HepG2 (cell line): ENCODE results near the gene ACBD6.

Experiments
- CTCF ChIP-seq: sonication (generic); formaldehyde crosslinking; IDR thresholded peaks from 2 replicates; pipeline ENCODE4 v1.5.0; 2020; ENCODE audit warnings: mild to moderate bottlenecking, missing genetic modification reagents, moderate library complexity
- ELF4 ChIP-seq: sonication (generic); formaldehyde crosslinking; IDR thresholded peaks from 2 replicates; pipeline ENCODE4 v1.5.0; 2020; ENCODE audit warnings: missing genetic modification reagents, mild to moderate bottlenecking, moderate library complexity, borderline replicate concordance
- POLR2A ChIP-seq, 2 experiments: IDR thresholded peaks; 2 replicates each; pipeline ENCODE4 v1.6.1; 2011; ENCODE audit warnings: low read depth in 2 of 2, low read length in 2 of 2, mild to moderate bottlenecking in 1 of 2, moderate library complexity in 1 of 2; ENCODE audit not compliant: insufficient read depth in 1 of 2
- SOX6 ChIP-seq, 2 experiments: fragments of 450-650 bp in 1 of 2; sonication (generic) in 1 of 2; formaldehyde crosslinking in 1 of 2; IDR thresholded peaks; 2 replicates each; pipeline versions ENCODE4 v1.4.0 to v1.6.1; 2017 to 2020; ENCODE audit warnings: antibody characterized with exemption in 1 of 2, mild to moderate bottlenecking in 1 of 2, missing genetic modification reagents in 1 of 2
- ZBTB34 ChIP-seq: sonication (generic); formaldehyde crosslinking; IDR thresholded peaks from 2 replicates; pipeline ENCODE4 v1.8.0; 2022; ENCODE audit warnings: mild to moderate bottlenecking, missing genetic modification reagents
- ZNF274 ChIP-seq: sonication (generic); formaldehyde crosslinking; IDR thresholded peaks from 2 replicates; pipeline ENCODE4 v1.5.1; 2020; ENCODE audit warnings: mild to moderate bottlenecking, missing genetic modification reagents
- ZNF414 ChIP-seq: sonication (generic); formaldehyde crosslinking; IDR thresholded peaks from 2 replicates; pipeline ENCODE4 v1.5.0; 2020; ENCODE audit warnings: missing genetic modification reagents

- TF ChIP-seq ZNF274 (CRISPR knock-in tag) = no peak
- TF ChIP-seq POLR2A (IDR thresholded peaks at IDR 0.05; ENCODE audit: insufficient read depth in 1 of 2, low read depth in 2 of 2, low read length in 2 of 2) = no peak
- no peak for TF ChIP-seq SOX6 (IDR thresholded peaks at IDR 0.05)
- no peak for TF ChIP-seq SOX6 (CRISPR knock-in tag; IDR thresholded peaks at IDR 0.05)
- TF ChIP-seq CTCF = no peak
- no peak for TF ChIP-seq ZBTB34 (CRISPR knock-in tag)
- TF ChIP-seq ELF4 = no peak
- TF ChIP-seq ZNF414 = no peak
Measured at GRCh38 chr1:180519846-180520245, 17.5 kb upstream of the ACBD6 start.
